H1 (cell line): ENCODE measurements around the gene MIS18A. TPM values are rescaled to one million over a fixed set of nuclear protein-coding genes. Genes with fewer than 3 reads are reported as not detected.

Experiments used
- CTCF ChIA-PET: fragments of 300-600 bp; sonication (Branson Sonifier 250); formaldehyde crosslinking; loops from one replicate; lab custom pipeline; 2021; ENCODE audit not compliant: partially characterized antibody; lab: Charles Lee
- POLR2A ChIA-PET: fragments of 300-600 bp; sonication (Branson Sonifier 250); formaldehyde crosslinking; loops from one replicate; lab custom pipeline; 2021; ENCODE audit warnings: inconsistent platforms; ENCODE audit not compliant: partially characterized antibody; lab: Charles Lee
- DNase-seq, 2 experiments: peaks; one replicate each; pipeline versions ENCODE4 v3.0.0 to v3.0.0-alpha.2; 2010 to 2022; ENCODE audit warnings: low spot score in 2 of 2, low read depth in 1 of 2, mixed read lengths in 1 of 2
- FAIRE-seq: peaks from 2 replicates; lab custom pipeline; 2011; peaks lifted over from hg19 to GRCh38; lab: Jason Lieb, UNC
- H2AFZ ChIP-seq: 2 replicates; pipeline ENCODE4 v1.8.1; 2012; ENCODE audit warnings: low read length, inconsistent platforms
- H2AK5ac ChIP-seq: 2 replicates; pipeline ENCODE4 v1.6.1; 2013; ENCODE audit warnings: low read depth, low read length
- H2BK120ac ChIP-seq: replicated peaks from 2 replicates; pipeline ENCODE3; 2013; ENCODE audit warnings: low read depth, low read length, inconsistent platforms
- H2BK12ac ChIP-seq: 2 replicates; pipeline ENCODE4 v1.6.1; 2013; ENCODE audit warnings: low read depth, low read length
- H2BK15ac ChIP-seq: 2 replicates; pipeline ENCODE4 v1.6.1; 2013; ENCODE audit warnings: low read length
- H2BK20ac ChIP-seq: 2 replicates; pipeline ENCODE4 v1.6.1; 2013; ENCODE audit warnings: low read length
- H2BK5ac ChIP-seq: 2 replicates; pipeline ENCODE4 v1.6.1; 2013; ENCODE audit warnings: low read depth, low read length
- H3K14ac ChIP-seq: 2 replicates; pipeline ENCODE4 v1.6.1; 2013; ENCODE audit warnings: inconsistent platforms; ENCODE audit not compliant: insufficient read length
- H3K18ac ChIP-seq: 2 replicates; pipeline ENCODE4 v1.6.1; 2013; ENCODE audit warnings: low read length; ENCODE audit errors: extremely low read depth
- H3K23ac ChIP-seq: 2 replicates; pipeline ENCODE4 v1.6.1; 2013; ENCODE audit warnings: inconsistent platforms; ENCODE audit not compliant: insufficient read length
- H3K23me2 ChIP-seq: 2 replicates; pipeline ENCODE4 v1.6.1; 2013; ENCODE audit warnings: low read depth, low read length
- H3K27ac ChIP-seq: 2 replicates; pipeline ENCODE4 v1.6.1; 2011; ENCODE audit warnings: low read depth, low read length, inconsistent platforms
- H3K27me3 ChIP-seq, 4 experiments: replicated peaks in 1 of 4; 1 replicate in 1 of 4; 2 replicates in 3 of 4; pipeline versions ENCODE4 v1.6.1 to v1.8.1; 2011 to 2013; ENCODE audit warnings: low read length in 3 of 4, mild to moderate bottlenecking in 3 of 4, inconsistent platforms in 2 of 4, mixed read lengths in 2 of 4, moderate library complexity in 1 of 4; ENCODE audit not compliant: control insufficient read depth in 3 of 4, insufficient read depth in 3 of 4; ENCODE audit errors: extremely low read depth in 1 of 4
- H3K36me3 ChIP-seq, 4 experiments: 2 replicates each; pipeline versions ENCODE4 v1.6.1 to v1.8.1; 2011 to 2013; ENCODE audit warnings: mild to moderate bottlenecking in 4 of 4, low read length in 3 of 4, moderate library complexity in 2 of 4, control low read depth in 1 of 4, inconsistent platforms in 1 of 4; ENCODE audit not compliant: insufficient read depth in 4 of 4, control insufficient read depth in 2 of 4
- H3K4ac ChIP-seq: replicated peaks from 2 replicates; pipeline ENCODE3; 2013; ENCODE audit warnings: low read length, low read depth, mixed read lengths, inconsistent platforms; ENCODE audit not compliant: insufficient read length
- H3K4me1 ChIP-seq, 4 experiments: replicated peaks in 1 of 4; 1 replicate in 1 of 4; 2 replicates in 3 of 4; pipeline versions ENCODE4 v1.6.1 to v1.8.1; 2011 to 2013; ENCODE audit warnings: low read length in 3 of 4, inconsistent platforms in 2 of 4, mixed read lengths in 1 of 4; ENCODE audit not compliant: insufficient read depth in 4 of 4, control insufficient read depth in 3 of 4
- H3K4me2 ChIP-seq, 2 experiments: 2 replicates each; pipeline versions ENCODE4 v1.6.1 to v1.8.1; 2011 to 2013; ENCODE audit warnings: low read depth in 2 of 2, low read length in 2 of 2, control low read depth in 1 of 2, inconsistent platforms in 1 of 2, mild to moderate bottlenecking in 1 of 2; ENCODE audit not compliant: insufficient read depth in 1 of 2
- H3K4me3 ChIP-seq, 4 experiments: fragments of 200-600, 300-600 bp in 1 of 4; sonication (generic), shearing (Covaris generic), sonication (Bioruptor Twin) in 1 of 4; 2 replicates each; pipeline versions ENCODE4 v1.5.1 to v1.8.1; 2011 to 2016; ENCODE audit warnings: low read length in 4 of 4, low read depth in 3 of 4, control low read depth in 2 of 4, inconsistent platforms in 2 of 4, mild to moderate bottlenecking in 2 of 4, mixed read lengths in 1 of 4, moderate library complexity in 1 of 4; ENCODE audit not compliant: insufficient read depth in 2 of 4; ENCODE audit errors: extremely low read depth in 1 of 4
- H3K56ac ChIP-seq: replicated peaks from 2 replicates; pipeline ENCODE3; 2013; ENCODE audit warnings: low read depth, mild to moderate bottlenecking, mixed read lengths, low read length, inconsistent platforms; ENCODE audit not compliant: insufficient read length
- H3K79me1 ChIP-seq: 2 replicates; pipeline ENCODE4 v1.6.1; 2013; ENCODE audit warnings: low read depth, low read length, control low read depth
- H3K79me2 ChIP-seq, 2 experiments: 2 replicates each; pipeline versions ENCODE4 v1.6.1 to v1.8.1; 2012 to 2013; ENCODE audit warnings: low read length in 2 of 2, mild to moderate bottlenecking in 2 of 2, inconsistent platforms in 1 of 2; ENCODE audit not compliant: insufficient read depth in 2 of 2, control insufficient read depth in 1 of 2
- H3K9ac ChIP-seq, 4 experiments: replicated peaks in 1 of 4; 1 replicate in 1 of 4; 2 replicates in 3 of 4; pipeline versions ENCODE4 v1.6.1 to v1.8.1; 2011 to 2013; ENCODE audit warnings: low read depth in 3 of 4, low read length in 3 of 4, control low read depth in 2 of 4, mild to moderate bottlenecking in 2 of 4, moderate library complexity in 2 of 4, inconsistent platforms in 1 of 4; ENCODE audit errors: extremely low read depth in 1 of 4
- H3K9me3 ChIP-seq, 2 experiments: 2 replicates each; pipeline versions ENCODE4 v1.6.1 to v1.8.1; 2012 to 2013; ENCODE audit warnings: mild to moderate bottlenecking in 2 of 2, moderate library complexity in 2 of 2, control low read depth in 1 of 2, inconsistent platforms in 1 of 2, low read depth in 1 of 2, low read length in 1 of 2, mixed read lengths in 1 of 2; ENCODE audit not compliant: insufficient read depth in 2 of 2
- H4K20me1 ChIP-seq, 2 experiments: replicated peaks in 1 of 2; 2 replicates each; pipeline versions ENCODE3 to v1.8.1; 2011 to 2013; ENCODE audit warnings: inconsistent platforms in 2 of 2, low read length in 2 of 2, mild to moderate bottlenecking in 1 of 2; ENCODE audit not compliant: insufficient read depth in 2 of 2, control insufficient read depth in 1 of 2
- H4K5ac ChIP-seq: 2 replicates; pipeline ENCODE4 v1.6.1; 2013; ENCODE audit warnings: low read length, low read depth, mixed read lengths, inconsistent platforms; ENCODE audit not compliant: insufficient read length
- H4K8ac ChIP-seq: 2 replicates; pipeline ENCODE4 v1.8.0; 2013; ENCODE audit warnings: mild to moderate bottlenecking, moderate library complexity, low read length, inconsistent platforms; ENCODE audit not compliant: insufficient read depth; ENCODE audit errors: extremely low read depth
- H4K91ac ChIP-seq: replicated peaks from 2 replicates; pipeline ENCODE3; 2013; ENCODE audit warnings: low read length, mixed read lengths, inconsistent platforms; ENCODE audit not compliant: insufficient read length
- BRCA1 ChIP-seq: IDR thresholded peaks from 2 replicates; pipeline ENCODE4 v1.6.1; 2012; ENCODE audit warnings: low read depth, low read length, improper control_type of control experiment
- CBX8 ChIP-seq: fragments of 300-800, 300-1000 bp; sonication (generic); IDR thresholded peaks from 2 replicates; pipeline ENCODE4 v1.7.1; 2016; ENCODE audit warnings: low read depth, low read length, borderline replicate concordance
- CTBP2 ChIP-seq: IDR thresholded peaks from 2 replicates; pipeline ENCODE4 v1.7.0; 2011; ENCODE audit warnings: borderline replicate concordance, mild to moderate bottlenecking, moderate library complexity, mixed read lengths, low read length; ENCODE audit not compliant: insufficient read depth, insufficient read length
- GABPA ChIP-seq: IDR thresholded peaks from 2 replicates; pipeline ENCODE4 v1.6.1; 2011; ENCODE audit warnings: mild to moderate bottlenecking, low read length, moderate library complexity, borderline replicate concordance; ENCODE audit not compliant: insufficient read depth
- HDAC6 ChIP-seq: IDR thresholded peaks from one replicate; pipeline ENCODE4 v1.7.1; 2012; ENCODE audit warnings: low read depth, mild to moderate bottlenecking, inconsistent platforms, low read length, moderate library complexity
- JUN ChIP-seq: IDR thresholded peaks from 2 replicates; pipeline ENCODE4 v1.6.1; 2011; ENCODE audit warnings: low read depth, mild to moderate bottlenecking, improper control_type of control experiment, low read length
- NANOG ChIP-seq: IDR thresholded peaks from 2 replicates; pipeline ENCODE4 v1.6.1; 2011; ENCODE audit warnings: low read length, low read depth, mild to moderate bottlenecking, inconsistent platforms; ENCODE audit not compliant: insufficient read depth, poor library complexity, severe bottlenecking
- NRF1 ChIP-seq: IDR thresholded peaks from 2 replicates; pipeline ENCODE4 v1.6.1; 2011; ENCODE audit warnings: mild to moderate bottlenecking, low read depth, low read length, improper control_type of control experiment
- POU5F1 ChIP-seq: IDR thresholded peaks from 2 replicates; pipeline ENCODE4 v1.6.1; 2011; ENCODE audit warnings: low read depth, mild to moderate bottlenecking, low read length, moderate library complexity
- RNF2 ChIP-seq: fragments of 200-900, 300-1000 bp; sonication (generic); IDR thresholded peaks from 2 replicates; pipeline ENCODE4 v1.7.1; 2016; ENCODE audit warnings: borderline replicate concordance, low read depth, mild to moderate bottlenecking, antibody characterized with exemption, low read length; ENCODE audit not compliant: poor library complexity, severe bottlenecking; ENCODE audit errors: missing control alignments
- SP2 ChIP-seq: IDR thresholded peaks from 2 replicates; pipeline ENCODE4 v1.6.1; 2012; ENCODE audit warnings: mild to moderate bottlenecking, low read length, inconsistent platforms
- TCF12 ChIP-seq: IDR thresholded peaks from 2 replicates; pipeline ENCODE4 v1.6.1; 2011; ENCODE audit warnings: low read depth, mild to moderate bottlenecking, low read length
- TEAD4 ChIP-seq: IDR thresholded peaks from 2 replicates; pipeline ENCODE4 v1.6.1; 2012; ENCODE audit warnings: low read depth, low read length, inconsistent platforms, mixed read lengths
- WGBS, 2 experiments: shearing (Covaris generic) in 1 of 2; methylation state at CpG; one replicate each; pipeline versions ENCODE4 v1.1.6 to v1.1.7; 2013 to 2015; ENCODE audit warnings: low lambda C conversion rate in 2 of 2, mixed read lengths in 2 of 2, inconsistent platforms in 1 of 2, low coverage in 1 of 2, missing lambda C conversion rate in 1 of 2; ENCODE audit not compliant: insufficient replicate concordance in 2 of 2, insufficient coverage in 1 of 2, insufficient read length in 1 of 2; ENCODE audit errors: extremely low coverage in 1 of 2, missing lambda C conversion rate in 1 of 2; 5-methylcytosine and 5-hydroxymethylcytosine counted together
- polyA plus RNA-seq, 7 experiments: library from polyadenylated mRNA; depleted of rRNA in 3 of 7; stranded (reverse) in 5 of 7; unstranded in 2 of 7; fragments of >200 nt in 5 of 7; fragments of 200-250 nt in 2 of 7; gene quantifications; 1 replicate in 5 of 7; 2 replicates in 1 of 7; 4 replicates in 1 of 7; pipeline versions ENCODE4 v1.2.1 to v1.2.3, GENCODE V29; 2011 to 2013; ENCODE audit warnings: missing spikeins in 2 of 7, mixed read lengths in 2 of 7
- total RNA-seq: library from RNA; stranded (reverse); fragmentation: NEBNext Ultra II Directional; extraction: Animal tissue kit (Norgen Biotek cat#: 25700); gene quantifications from 2 replicates; pipeline ENCODE4 v1.2.1, GENCODE V29; 2021

Gene MIS18A
- total and polyA plus RNA-seq, 2 of the 8 experiments (the other 6 are each of a cell fraction or from before 2014, with no cell fraction given), result 28.9 to 53.0 TPM

GRCh38 chr21:32314806-32315205 lies 36.0 kb upstream of the MIS18A start:
- no peaks in the 10 kb centered on the region for H3K4me1 ChIP-seq
- FAIRE-seq (no peak), DNase-seq (no peak)
- POLR2A ChIA-PET, result no interaction called here
- no peak overlapping the region for H3K23ac ChIP-seq
- no peaks in the 10 kb centered on the region for H3K23me2 ChIP-seq
- H3K18ac ChIP-seq, result no peak overlapping the region
- H3K27ac ChIP-seq, result no peak overlapping the region
- no peak overlapping the region for H2BK20ac ChIP-seq
- TF ChIP-seq RNF2 (no peak), NANOG (no peak), HDAC6 (no peak), GABPA (no peak), CBX8 (no peak), POU5F1 (no peak), CTBP2 (no peak), TCF12 (no peak), SP2 (no peak), JUN (no peak), TEAD4 (no peak), BRCA1 (no peak), NRF1 (no peak)
- no peaks in the 10 kb centered on the region for H3K27me3 ChIP-seq
- no peak overlapping the region for H4K5ac ChIP-seq
- H2BK15ac ChIP-seq, result no peak overlapping the region
- no peak overlapping the region for H3K4ac ChIP-seq
- no peaks in the 10 kb centered on the region for H3K9me3 ChIP-seq
- no peak overlapping the region for H2AK5ac ChIP-seq
- H3K4me2 ChIP-seq, result no peak overlapping the region
- H3K79me2 ChIP-seq, result no peaks in the 10 kb centered on the region
- no peak overlapping the region for H2BK12ac ChIP-seq
- peaks cover 5% of the 10 kb centered on the region; the same call in 1 of the 2 replicates for H3K79me1 ChIP-seq
- peaks cover 24 to 50% (median 46%) of the 10 kb centered on the region in 4 experiments; a peak in 7 of 8 replicates for H3K36me3 ChIP-seq
- H2BK120ac ChIP-seq, result no peak overlapping the region
- no peak overlapping the region for H2BK5ac ChIP-seq
- no peak overlapping the region for H3K4me3 ChIP-seq
- H4K20me1 ChIP-seq, result peaks cover 0 to 12% of the 10 kb centered on the region in 2 experiments
- CTCF ChIA-PET, result interaction anchor here (0.6 to 1.4 kb wide), 3 partner anchors 9 to 134 kb away, joined by 3 to 5 read pairs (median 3); no protein-coding TSS in a partner anchor
- H3K9ac ChIP-seq, result no peak overlapping the region
- WGBS, 2 experiments, result 94% methylated on average over 16 of the region's 16 CpGs; no CpG with 5 or more reads in 1 of the 2 experiments
- H4K8ac ChIP-seq, result no peak overlapping the region; the same call in 1 of the 2 replicates
- H2AFZ ChIP-seq, result no peak overlapping the region
- H3K14ac ChIP-seq, result no peak overlapping the region
- no peak overlapping the region for H4K91ac ChIP-seq
- no peak overlapping the region for H3K56ac ChIP-seq
